ENCODE results near the gene OR10H5. TPM values are rescaled to one million over a fixed set of nuclear protein-coding genes. Genes with fewer than 3 reads are reported as not detected.

The OR10H5 gene
- total and polyA plus RNA-seq, 11 donors: not detected

GRCh38 chr19:15811476-15811875, 24.0 kb downstream of the OR10H5 start:
- Histone ChIP-seq H3K27ac (no peak overlapping the region), H3K36me3 (no peaks in the 10 kb centered on the region), H3K4me3 (no peak overlapping the region), H3K4me1 (no peaks in the 10 kb centered on the region), H3K27me3 (peaks cover 0 to 38% (median 0%) of the 10 kb centered on the region in 9 donors), H3K9me3 (no peaks in the 10 kb centered on the region)
- DNase-seq (no peak), ATAC-seq (no peak)
- intact Hi-C loops (cut with DNase I): loop anchor here in 6 of 10 donors (2.0 to 10.0 kb wide), 3 partner anchors 177 to 184 kb away; no protein-coding TSS in a partner anchor
- WGBS, 4 donors: 76 to 88% (median 78%) methylated on average over 4 of the region's 4 CpGs
- TF ChIP-seq, protein P1, sequence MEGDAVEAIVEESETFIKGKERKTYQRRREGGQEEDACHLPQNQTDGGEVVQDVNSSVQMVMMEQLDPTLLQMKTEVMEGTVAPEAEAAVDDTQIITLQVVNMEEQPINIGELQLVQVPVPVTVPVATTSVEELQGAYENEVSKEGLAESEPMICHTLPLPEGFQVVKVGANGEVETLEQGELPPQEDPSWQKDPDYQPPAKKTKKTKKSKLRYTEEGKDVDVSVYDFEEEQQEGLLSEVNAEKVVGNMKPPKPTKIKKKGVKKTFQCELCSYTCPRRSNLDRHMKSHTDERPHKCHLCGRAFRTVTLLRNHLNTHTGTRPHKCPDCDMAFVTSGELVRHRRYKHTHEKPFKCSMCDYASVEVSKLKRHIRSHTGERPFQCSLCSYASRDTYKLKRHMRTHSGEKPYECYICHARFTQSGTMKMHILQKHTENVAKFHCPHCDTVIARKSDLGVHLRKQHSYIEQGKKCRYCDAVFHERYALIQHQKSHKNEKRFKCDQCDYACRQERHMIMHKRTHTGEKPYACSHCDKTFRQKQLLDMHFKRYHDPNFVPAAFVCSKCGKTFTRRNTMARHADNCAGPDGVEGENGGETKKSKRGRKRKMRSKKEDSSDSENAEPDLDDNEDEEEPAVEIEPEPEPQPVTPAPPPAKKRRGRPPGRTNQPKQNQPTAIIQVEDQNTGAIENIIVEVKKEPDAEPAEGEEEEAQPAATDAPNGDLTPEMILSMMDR (IDR thresholded peaks at IDR 0.05): no peak
- TF ChIP-seq POLR2A (IDR thresholded peaks at IDR 0.05): no peak

DNA sequence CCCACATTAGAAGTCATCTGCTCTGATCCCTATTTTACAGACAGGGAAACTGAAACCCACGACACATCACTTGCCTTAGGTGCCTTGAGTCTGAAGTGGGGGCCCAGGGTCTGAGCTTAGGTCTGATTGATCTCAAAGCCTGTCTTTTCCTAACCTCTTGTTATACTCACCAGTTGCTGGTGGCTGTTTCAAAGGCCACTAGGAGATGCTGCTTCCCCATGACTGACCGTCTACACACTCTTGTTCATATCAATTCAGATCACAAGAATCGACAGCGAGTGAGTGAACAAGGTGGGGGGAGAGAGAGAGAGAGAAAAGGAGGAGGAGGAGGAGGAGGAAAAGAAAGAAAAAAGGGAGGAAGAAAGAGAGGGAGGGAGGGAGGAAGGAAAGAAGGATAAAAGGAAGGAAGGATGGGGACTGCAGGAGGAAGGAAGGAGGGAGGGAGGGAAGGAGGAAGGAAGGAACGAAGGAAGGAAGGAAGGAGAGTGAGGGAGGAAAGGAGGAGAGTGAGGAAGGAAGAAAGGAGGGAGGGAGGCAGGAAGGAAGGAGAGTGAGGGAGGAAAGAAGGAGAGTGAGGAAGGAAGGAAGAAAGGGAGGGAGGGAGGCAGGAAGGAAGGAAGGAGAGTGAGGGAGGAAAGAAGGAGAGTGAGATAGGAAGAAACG, 24.7 kb downstream of the OR10H5 start:
- intact Hi-C loops (cut with DNase I): loop anchor here in 4 of 10 donors (5.0 to 10.0 kb wide), 2 partner anchors 177 to 185 kb away; no protein-coding TSS in a partner anchor

DNA sequence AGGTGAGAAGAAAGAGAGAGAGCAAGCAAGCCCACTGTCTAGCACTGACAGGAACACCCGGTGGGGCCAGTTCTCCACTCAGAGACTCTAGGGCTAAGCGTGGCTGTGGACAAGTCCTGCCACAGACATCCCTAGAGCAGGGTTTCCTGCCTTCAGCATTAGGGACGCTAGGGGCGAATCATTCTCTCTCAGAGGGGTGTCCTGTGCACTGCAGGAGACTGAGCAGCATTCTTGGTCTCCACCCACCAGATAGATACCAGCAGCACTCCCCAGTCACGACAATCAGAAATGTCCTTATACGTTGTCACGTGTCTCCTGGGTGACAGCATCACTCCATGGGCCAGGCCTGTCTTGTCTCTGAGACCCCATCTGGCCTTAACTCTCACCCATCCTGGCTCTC, 26.5 kb downstream of the OR10H5 start:
- 28 to 39% (median 33%) methylated on average over 7 of the region's 7 CpGs for WGBS, 4 donors
- intact Hi-C loops (cut with DNase I): loop anchor here in 4 of 10 donors (5.0 to 10.0 kb wide), 2 partner anchors 179 to 187 kb away; no protein-coding TSS in a partner anchor
- no peak overlapping the region for H3K4me3 ChIP-seq
- no peak for DNase-seq
- no peaks in the 10 kb centered on the region for H3K4me1 ChIP-seq
- H3K36me3 ChIP-seq: no peaks in the 10 kb centered on the region
- no peaks in the 10 kb centered on the region for H3K9me3 ChIP-seq
- TF ChIP-seq POLR2A (IDR thresholded peaks at IDR 0.05): no peak
- TF ChIP-seq, protein P1 (IDR thresholded peaks at IDR 0.05): no peak
- ATAC-seq: no peak
- no peak overlapping the region for H3K27ac ChIP-seq
- H3K27me3 ChIP-seq: peaks cover 0 to 44% (median 0%) of the 10 kb centered on the region in 9 donors

More for the DNA sequence above, 24.7 kb downstream of the OR10H5 start:
- Histone ChIP-seq H3K36me3 (no peaks in the 10 kb centered on the region), H3K27me3 (peaks cover 0 to 38% (median 0%) of the 10 kb centered on the region in 9 donors), H3K4me1 (no peaks in the 10 kb centered on the region), H3K27ac (no peak overlapping the region), H3K4me3 (no peak overlapping the region), H3K9me3 (no peaks in the 10 kb centered on the region)
- DNase-seq (no peak), ATAC-seq (no peak)
- 20 to 55% (median 23%) methylated on average over 6 of the region's 6 CpGs for WGBS, 4 donors
- TF ChIP-seq POLR2A (IDR thresholded peaks at IDR 0.05): no peak

GRCh38 chr19:15815306-15815705, 27.8 kb downstream of the OR10H5 start, which contains the start of gene OR10H1:
TSS of gene OR10H1 (minus strand) at chr19:15815664. CDS start at chr19:15808037, 7,627 bp downstream.
- Histone ChIP-seq H3K4me3 (no peak within 1 kb of the TSS), H3K36me3 (no peaks in the 10 kb centered on the region), H3K27me3 (peaks cover 0 to 44% (median 0%) of the 10 kb centered on the region in 9 donors), H3K27ac (no peak within 1 kb of the TSS), H3K4me1 (no peaks in the 10 kb centered on the region), H3K9me3 (no peaks in the 10 kb centered on the region)
- TF ChIP-seq, protein P1 (IDR thresholded peaks at IDR 0.05): no peak
- no peak for TF ChIP-seq POLR2A (IDR thresholded peaks at IDR 0.05)
- DNase-seq (no peak), ATAC-seq (no peak)
- WGBS, 4 donors: 51 to 70% (median 66%) methylated on average over 5 of the region's 5 CpGs
- intact Hi-C loops (cut with DNase I): loop anchor here in 1 of 10 donors (10.0 kb wide), 1 partner anchor 181 kb away; no protein-coding TSS in a partner anchor
